ENCODE data around the gene NAPB.

Gene NAPB

GRCh38 chr20:23331450-23332350, 89.6 kb downstream of the NAPB start:
- DNase-seq (ENCODE audit: low spot score in 2 of 2) = no peak
- in situ Hi-C loops (cut with MboI; ENCODE audit: low sequenced_read_pairs) = loop anchor here (10.0 kb wide), 1 partner anchor 997 kb away; no protein-coding TSS in a partner anchor

DNA sequence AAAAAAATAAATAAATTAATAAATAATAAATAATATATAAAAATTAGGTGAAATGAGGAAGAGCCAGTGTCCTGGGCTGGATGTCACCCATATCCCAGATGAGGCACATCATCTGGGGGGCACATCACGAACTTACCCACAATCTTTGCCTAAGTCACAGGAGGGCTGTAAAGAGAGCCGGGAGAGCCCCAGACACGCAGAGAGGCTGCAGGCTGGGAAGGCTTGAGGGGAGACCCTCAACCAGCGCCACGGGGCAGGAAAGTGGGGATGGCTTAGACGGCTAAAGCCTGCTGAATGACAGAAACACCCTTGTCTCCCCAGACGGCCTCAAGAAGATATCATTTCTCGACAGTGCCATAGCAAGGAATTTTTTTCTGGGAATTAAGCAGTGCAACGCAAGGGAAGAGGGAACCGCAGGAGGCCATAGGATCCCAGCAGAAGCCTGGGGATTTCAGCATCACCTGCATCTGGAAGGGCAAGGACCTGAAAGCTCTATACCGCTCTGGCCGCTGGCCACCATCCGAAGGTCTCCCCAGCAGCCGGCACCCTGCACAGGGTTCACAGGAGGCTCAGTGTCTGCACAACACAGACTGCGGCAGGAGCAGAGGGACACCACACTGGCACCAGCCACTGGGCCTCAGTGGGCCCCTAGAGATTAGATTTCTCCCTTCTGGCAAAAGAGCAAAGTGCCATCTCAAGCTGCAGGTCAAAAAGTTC, 93.5 kb downstream of the NAPB start:
- DNase-seq (ENCODE audit: low spot score in 2 of 2) = no peak
- H3K9me3 ChIP-seq = no peaks in the 10 kb centered on the region
- in situ Hi-C loops (cut with MboI; ENCODE audit: low sequenced_read_pairs) = no loop called here

More at GRCh38 chr20:23331450-23332350, 89.6 kb downstream of the NAPB start:
- no peaks in the 10 kb centered on the region for H3K27me3 ChIP-seq (ENCODE audit: low read depth)
- H3K36me3 ChIP-seq (replicated peaks) = no peaks in the 10 kb centered on the region
- H3K9me3 ChIP-seq = no peaks in the 10 kb centered on the region
- H3K4me1 ChIP-seq = no peaks in the 10 kb centered on the region
- no peak overlapping the region for H3K4me3 ChIP-seq

DNA sequence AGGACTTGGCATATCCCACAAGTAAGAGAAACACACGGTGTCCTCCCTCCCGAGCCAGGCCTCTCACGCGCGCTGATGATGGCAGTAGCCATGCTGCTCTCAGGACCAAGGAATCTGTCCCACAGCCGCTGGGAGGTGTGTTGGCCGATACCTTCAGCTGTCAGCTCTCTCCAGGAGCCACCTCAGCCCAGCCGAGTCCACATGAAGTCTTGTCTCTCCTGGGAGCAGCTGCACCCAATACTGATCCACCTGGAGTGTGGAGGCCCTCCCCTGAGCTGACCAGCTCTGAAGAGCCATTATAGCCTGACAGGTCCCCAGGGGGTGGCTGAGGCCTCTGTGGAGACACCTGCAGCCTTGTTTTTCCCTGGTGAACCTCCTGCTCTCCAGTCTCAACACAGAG, 94.5 kb downstream of the NAPB start:
- H3K4me1 ChIP-seq = no peaks in the 10 kb centered on the region
- H3K36me3 ChIP-seq (replicated peaks) = no peaks in the 10 kb centered on the region
- H3K27me3 ChIP-seq (ENCODE audit: low read depth) = no peaks in the 10 kb centered on the region
- no peak overlapping the region for H3K4me3 ChIP-seq
- no peak for DNase-seq (ENCODE audit: low spot score in 2 of 2)
- no peaks in the 10 kb centered on the region for H3K9me3 ChIP-seq
- in situ Hi-C loops (cut with MboI; ENCODE audit: low sequenced_read_pairs) = no loop called here

More for the DNA sequence above, 93.5 kb downstream of the NAPB start:
- H3K4me1 ChIP-seq = no peaks in the 10 kb centered on the region
- no peaks in the 10 kb centered on the region for H3K27me3 ChIP-seq (ENCODE audit: low read depth)
- no peaks in the 10 kb centered on the region for H3K36me3 ChIP-seq (replicated peaks)
- no peak overlapping the region for H3K4me3 ChIP-seq

- no peaks in the 10 kb centered on the region for H3K9me3 ChIP-seq
- no peaks in the 10 kb centered on the region for H3K36me3 ChIP-seq (replicated peaks)
- DNase-seq (ENCODE audit: low spot score in 2 of 2) = no peak
- no peak overlapping the region for H3K4me3 ChIP-seq
- in situ Hi-C loops (cut with MboI; ENCODE audit: low sequenced_read_pairs) = no loop called here
- H3K27me3 ChIP-seq (ENCODE audit: low read depth) = no peaks in the 10 kb centered on the region
- H3K4me1 ChIP-seq = no peaks in the 10 kb centered on the region
These were observed 96.2 kb downstream of the NAPB start for GRCh38 chr20:23325107-23325506.
